ENCODE data around the gene COG7.
A peak's percentile ranks its signal among the peaks of the same experiment; 100 is the strongest.

COG7 gene

DNA sequence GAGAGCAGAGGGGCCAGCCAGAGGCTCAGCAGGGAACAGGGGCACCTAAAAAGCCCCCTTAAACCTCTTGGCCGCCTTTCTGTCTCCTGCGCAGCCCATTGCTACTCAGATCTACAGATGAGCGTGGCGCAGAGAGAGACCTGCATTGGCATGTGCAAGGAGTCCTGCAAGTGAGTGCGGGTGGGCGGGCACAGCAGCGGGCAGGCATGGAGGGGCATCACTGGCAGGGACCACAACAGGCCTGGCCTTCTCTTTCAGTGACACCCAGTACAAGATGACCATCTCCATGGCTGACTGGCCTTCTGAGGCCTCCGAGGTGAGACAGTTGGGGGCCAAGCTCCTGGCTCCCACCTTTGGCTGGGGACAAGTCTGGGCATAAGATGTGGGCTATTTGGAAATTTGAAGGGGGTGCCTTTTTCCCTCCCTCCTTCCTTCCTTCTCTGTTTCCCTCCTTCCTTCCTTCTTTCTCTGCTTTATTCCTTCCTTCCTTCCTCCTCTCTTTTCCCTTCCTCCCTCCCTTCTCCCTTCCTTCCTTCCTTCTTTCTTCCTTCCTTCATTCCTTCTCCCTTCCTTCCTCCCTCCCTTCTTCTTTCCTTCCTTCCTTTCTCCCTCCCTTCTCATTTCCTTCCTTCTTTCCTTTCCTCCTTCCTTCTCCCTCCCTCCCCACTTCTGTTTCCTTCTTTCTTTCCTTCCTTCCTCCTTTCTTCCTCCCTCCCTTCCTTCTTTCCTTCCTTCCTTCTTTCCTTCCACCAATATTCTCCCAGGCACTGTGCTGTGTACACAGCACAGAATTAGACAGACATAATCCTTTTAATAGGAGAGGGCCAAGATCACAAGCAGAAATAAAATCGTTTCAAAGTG, 75.7 kb downstream of the COG7 start:
- TF ChIP-seq, protein P1, sequence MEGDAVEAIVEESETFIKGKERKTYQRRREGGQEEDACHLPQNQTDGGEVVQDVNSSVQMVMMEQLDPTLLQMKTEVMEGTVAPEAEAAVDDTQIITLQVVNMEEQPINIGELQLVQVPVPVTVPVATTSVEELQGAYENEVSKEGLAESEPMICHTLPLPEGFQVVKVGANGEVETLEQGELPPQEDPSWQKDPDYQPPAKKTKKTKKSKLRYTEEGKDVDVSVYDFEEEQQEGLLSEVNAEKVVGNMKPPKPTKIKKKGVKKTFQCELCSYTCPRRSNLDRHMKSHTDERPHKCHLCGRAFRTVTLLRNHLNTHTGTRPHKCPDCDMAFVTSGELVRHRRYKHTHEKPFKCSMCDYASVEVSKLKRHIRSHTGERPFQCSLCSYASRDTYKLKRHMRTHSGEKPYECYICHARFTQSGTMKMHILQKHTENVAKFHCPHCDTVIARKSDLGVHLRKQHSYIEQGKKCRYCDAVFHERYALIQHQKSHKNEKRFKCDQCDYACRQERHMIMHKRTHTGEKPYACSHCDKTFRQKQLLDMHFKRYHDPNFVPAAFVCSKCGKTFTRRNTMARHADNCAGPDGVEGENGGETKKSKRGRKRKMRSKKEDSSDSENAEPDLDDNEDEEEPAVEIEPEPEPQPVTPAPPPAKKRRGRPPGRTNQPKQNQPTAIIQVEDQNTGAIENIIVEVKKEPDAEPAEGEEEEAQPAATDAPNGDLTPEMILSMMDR (IDR thresholded peaks at IDR 0.05), result no peak
- TF ChIP-seq ZFX (IDR thresholded peaks at IDR 0.05; ENCODE audit: borderline replicate concordance), result no peak
- H3K27ac ChIP-seq, result no peak overlapping the region

DNA sequence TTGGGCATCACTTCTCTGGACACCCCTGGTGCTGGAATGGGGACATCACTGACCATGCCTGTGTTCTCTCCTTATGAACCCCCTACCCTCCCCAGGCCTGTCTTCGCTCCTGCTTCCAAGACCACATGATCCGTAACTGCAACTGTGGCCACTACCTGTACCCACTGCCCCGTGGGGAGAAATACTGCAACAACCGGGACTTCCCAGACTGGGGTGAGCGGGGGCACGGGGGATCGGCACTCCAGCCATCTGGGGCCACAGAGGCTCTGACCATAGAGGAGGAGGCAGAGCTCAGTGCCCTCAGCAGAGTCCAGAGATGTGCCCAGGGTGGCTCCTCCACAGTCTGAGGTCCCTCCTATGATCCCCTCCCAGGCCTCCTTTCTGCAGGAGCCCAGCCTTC, 77.3 kb downstream of the COG7 start:
- H3K27ac ChIP-seq, result no peak overlapping the region
- TF ChIP-seq ZFX (IDR thresholded peaks at IDR 0.05; ENCODE audit: borderline replicate concordance), result no peak
- TF ChIP-seq, protein P1 (IDR thresholded peaks at IDR 0.05), result no peak

DNA sequence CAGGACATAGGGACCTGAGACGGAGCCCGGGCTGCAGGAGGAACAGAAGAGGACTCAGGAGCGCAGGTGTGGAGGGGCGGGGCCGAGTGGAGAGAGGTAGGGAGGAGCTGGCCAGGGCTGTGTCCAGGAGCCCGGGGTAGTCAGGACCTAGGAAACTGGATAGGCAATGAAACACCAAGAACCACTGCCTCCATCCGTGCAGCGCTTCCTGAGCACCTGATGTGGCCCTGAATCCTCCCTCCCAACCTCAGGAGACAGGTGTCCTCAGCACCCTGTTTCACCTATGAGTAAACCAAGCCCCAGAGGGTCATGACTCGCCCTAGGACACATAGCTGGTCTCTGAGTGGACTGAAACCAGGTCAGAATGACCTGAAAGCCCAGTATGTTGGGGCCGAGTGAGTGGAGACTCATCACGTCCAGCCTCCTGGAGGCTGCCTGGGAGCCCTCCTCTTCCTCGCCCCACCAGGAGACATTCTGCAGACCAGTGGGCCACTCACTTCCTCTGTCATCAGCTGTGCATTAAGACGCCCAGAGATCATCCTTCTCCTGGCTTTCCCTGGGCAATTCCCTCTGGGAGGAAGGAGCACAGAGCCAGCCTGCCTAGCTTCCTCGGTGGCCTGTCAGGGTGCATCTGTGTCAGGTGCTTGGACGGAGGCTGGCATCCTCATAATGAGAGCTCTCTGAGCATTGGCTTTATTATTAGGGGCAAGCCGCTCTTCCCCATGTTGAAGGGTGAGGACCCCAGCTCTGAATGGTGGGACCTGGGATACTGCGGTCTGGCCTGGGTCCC, 78.1 kb downstream of the COG7 start:
- no peak for TF ChIP-seq ZFX (IDR thresholded peaks at IDR 0.05; ENCODE audit: borderline replicate concordance)
- TF ChIP-seq, protein P1 (IDR thresholded peaks at IDR 0.05), result no peak

DNA sequence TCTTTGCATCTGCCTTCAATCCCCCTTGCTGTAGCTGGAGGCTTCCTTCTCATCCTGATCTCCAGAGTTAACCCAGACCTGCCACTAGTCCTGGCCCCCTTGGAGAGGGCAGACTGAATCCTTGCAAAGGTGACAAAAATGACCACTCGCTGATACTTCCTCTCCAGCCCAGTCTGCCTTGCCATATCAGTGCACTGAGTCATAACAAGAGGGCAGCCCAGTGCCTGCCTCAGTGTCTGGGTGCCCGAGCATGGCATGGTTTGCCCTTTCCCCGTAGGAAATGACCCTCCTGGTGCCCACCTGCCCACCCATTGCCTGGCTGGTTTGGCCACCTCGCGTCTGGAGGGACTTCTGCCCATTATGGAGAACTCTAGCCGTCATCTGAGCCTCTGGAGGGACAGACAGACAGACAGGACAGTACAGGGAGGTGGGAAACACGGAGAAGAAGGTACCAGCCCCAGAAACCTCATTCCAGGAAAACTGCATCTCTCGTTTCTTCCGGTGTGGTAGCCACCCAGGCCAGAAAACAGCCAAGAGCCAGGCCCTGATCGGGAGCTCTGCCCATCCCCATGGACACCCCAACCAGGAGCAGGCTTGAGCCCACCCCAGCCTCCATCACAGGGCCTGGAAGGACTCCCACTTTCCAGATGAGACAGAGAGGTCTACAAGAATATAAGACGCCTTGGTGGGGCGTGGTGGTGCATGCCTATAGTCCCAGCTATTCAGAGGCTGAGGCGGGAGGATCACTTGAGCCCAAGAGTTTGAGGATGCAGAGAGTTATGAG, 79.4 kb downstream of the COG7 start:
- TF ChIP-seq ZFX (IDR thresholded peaks at IDR 0.05; ENCODE audit: borderline replicate concordance), result no peak
- TF ChIP-seq, protein P1 (IDR thresholded peaks at IDR 0.05), result no peak

More for the DNA sequence above, 78.1 kb downstream of the COG7 start:
- no peak overlapping the region for H3K27ac ChIP-seq

DNA sequence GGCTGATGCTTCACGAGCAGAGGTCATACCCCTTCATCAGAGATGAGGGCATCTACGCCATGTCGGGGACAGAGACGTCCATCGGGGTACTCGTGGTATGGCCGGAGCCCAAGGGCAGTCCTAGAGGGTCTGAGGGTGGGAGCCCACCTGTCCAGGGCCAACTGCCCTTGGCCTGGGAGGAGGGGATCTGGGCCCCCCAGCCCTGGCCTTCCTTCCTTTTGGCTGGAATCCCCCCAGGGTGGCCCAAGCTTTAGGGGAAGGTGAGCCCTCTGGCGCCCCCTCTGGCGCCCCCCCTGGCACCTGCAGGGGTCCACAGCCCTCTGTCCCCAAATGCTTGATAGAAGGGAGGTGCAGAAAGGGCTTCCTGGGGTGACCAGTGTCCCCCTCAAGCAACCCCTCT, 81.6 kb downstream of the COG7 start:
- no peak for TF ChIP-seq ZFX (IDR thresholded peaks at IDR 0.05; ENCODE audit: borderline replicate concordance)
- TF ChIP-seq, protein P1 (IDR thresholded peaks at IDR 0.05), result peak; percentile 26; the same call in 1 of the 2 replicates

More for the DNA sequence above, 79.4 kb downstream of the COG7 start:
- no peak overlapping the region for H3K27ac ChIP-seq

DNA sequence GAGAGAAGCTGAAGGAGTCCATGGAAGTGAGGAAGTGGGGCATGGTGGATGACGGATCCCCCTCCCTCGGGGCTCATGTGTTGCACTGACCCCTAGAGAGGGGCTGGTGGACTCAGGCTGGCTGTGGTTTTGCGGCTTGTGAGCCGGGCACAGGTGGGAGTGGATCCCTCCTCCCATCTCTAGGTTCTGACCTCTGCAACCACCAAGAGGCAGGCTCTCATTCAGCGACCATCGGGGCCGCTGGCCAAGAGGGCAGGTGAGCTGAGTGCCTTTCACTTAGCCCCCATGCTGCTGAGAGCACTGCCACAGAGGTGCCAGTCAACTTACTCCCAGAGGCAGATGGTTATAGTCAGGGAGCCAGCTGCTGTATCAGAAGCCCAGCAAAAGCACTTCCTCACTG, 83.6 kb downstream of the COG7 start:
- TF ChIP-seq ZFX (IDR thresholded peaks at IDR 0.05; ENCODE audit: borderline replicate concordance), result no peak
- TF ChIP-seq, protein P1 (IDR thresholded peaks at IDR 0.05), result no peak
- H3K27ac ChIP-seq, result no peak overlapping the region

More for the DNA sequence above, 81.6 kb downstream of the COG7 start:
- H3K27ac ChIP-seq, result no peak overlapping the region

All from 22Rv1 (cell line).